ENCODE measurements around the gene HELQ.

HELQ gene

DNA sequence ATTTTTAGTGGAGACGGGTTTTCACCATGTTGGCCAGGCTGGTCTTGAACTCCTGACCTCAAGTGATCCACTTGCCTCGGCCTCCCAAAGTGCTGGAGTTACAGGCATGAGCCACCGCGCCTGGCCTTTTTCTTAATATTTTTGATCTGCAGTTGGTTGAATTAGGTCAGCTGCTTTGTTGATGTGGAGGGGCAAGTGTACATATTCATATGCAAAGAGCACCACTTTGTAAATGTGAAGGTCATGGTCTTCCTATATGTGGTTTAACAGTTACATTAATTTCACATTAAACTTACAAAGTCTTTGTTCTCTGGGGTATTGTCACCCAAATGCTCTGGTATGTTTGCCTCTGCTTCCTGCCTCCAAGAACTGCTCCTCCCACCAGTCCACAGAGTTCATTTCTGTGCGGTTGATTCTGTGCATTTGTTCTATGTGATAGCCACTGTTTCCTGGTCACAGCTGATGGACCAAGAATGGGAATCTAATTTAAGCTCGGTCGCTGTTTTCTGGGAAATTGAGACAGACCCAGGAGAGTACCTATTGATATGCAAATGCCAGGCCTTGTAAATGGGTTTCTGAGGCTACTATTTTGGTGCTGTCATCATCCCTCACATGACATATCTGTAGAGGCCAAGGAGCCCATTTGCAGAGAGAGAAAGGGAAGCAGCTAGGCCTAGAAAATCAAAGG lies 94.1 kb downstream of the HELQ start:
- peaks cover 0 to 28% (median 17%) of the 10 kb centered on the region in 4 experiments for H3K4me1 ChIP-seq (ENCODE audit: control extremely low read depth in 1 of 4, control insufficient read depth in 4 of 4, insufficient read depth in 4 of 4, low read length in 3 of 4)
- H3K27me3 ChIP-seq (replicated peaks in 2 of 5; ENCODE audit: control insufficient read depth in 4 of 5, insufficient read depth in 5 of 5, low read length in 4 of 5) = no peaks in the 10 kb centered on the region
- 97% methylated on average over 6 of the region's 7 CpGs for WGBS (ENCODE audit: insufficient coverage)
- H3K36me3 ChIP-seq (ENCODE audit: control insufficient read depth in 4 of 4, insufficient read depth in 4 of 4, low read length in 3 of 4) = no peaks in the 10 kb centered on the region
- no peak for DNase-seq
- no peak overlapping the region for H3K27ac ChIP-seq (ENCODE audit: insufficient read depth in 1 of 2, low read depth in 1 of 2, low read length in 2 of 2, poor library complexity in 1 of 2, severe bottlenecking in 2 of 2)
- no peaks in the 10 kb centered on the region for H3K9me3 ChIP-seq (ENCODE audit: control extremely low read depth in 1 of 5, control insufficient read depth in 4 of 5, insufficient read depth in 2 of 5, low read depth in 1 of 5, low read length in 4 of 5)
- ChIA-PET POLR2A (interaction anchor here (1.1 kb wide), 1 partner anchor 94 kb away, joined by 3 read pairs; the partner anchor contains the start of genes HELQ and MRPS18C), CTCF (interaction anchor here (0.6 to 3.0 kb wide), 19 partner anchors 7 to 286 kb away, joined by 3 to 15 read pairs (median 4); partner anchors contain the start of gene ABRAXAS1)
- H3K4me3 ChIP-seq (ENCODE audit: control insufficient read depth in 1 of 7, extremely low read depth in 1 of 7, insufficient read depth in 4 of 7, low read depth in 2 of 7, low read length in 6 of 7) = no peak overlapping the region

DNA sequence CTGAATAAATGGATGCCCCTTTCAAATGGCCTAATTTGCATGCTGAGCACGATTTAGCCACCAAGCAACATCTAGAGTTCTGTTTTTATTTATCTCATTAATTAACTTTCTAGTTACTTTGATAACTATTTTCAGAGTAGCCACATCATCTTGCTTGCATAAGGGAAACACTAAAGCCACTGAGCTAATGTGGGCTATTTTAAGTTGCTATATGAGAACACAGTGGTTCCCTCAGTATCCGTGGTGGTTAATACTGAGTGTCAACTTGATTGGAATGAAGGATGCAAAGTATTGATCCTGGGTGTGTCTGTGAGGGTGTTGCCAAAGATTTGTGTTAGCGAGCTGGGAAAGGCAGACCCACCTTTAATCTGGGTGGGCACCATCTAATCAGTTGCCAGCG lies 95.6 kb downstream of the HELQ start:
- no peaks in the 10 kb centered on the region for H3K9me3 ChIP-seq (ENCODE audit: control extremely low read depth in 1 of 5, control insufficient read depth in 4 of 5, insufficient read depth in 2 of 5, low read depth in 1 of 5, low read length in 4 of 5)
- CTCF ChIA-PET = interaction anchor here (1.3 to 1.9 kb wide), 5 partner anchors 9 to 40 kb away, joined by 3 to 6 read pairs (median 4); no protein-coding TSS in a partner anchor
- POLR2A ChIA-PET = no interaction called here
- H3K27me3 ChIP-seq (replicated peaks in 2 of 5; ENCODE audit: control insufficient read depth in 4 of 5, insufficient read depth in 5 of 5, low read length in 4 of 5) = no peaks in the 10 kb centered on the region
- no peak overlapping the region for H3K27ac ChIP-seq (ENCODE audit: insufficient read depth in 1 of 2, low read depth in 1 of 2, low read length in 2 of 2, poor library complexity in 1 of 2, severe bottlenecking in 2 of 2)
- no peaks in the 10 kb centered on the region for H3K36me3 ChIP-seq (ENCODE audit: control insufficient read depth in 4 of 4, insufficient read depth in 4 of 4, low read length in 3 of 4)
- 96% methylated on average over 3 of the region's 4 CpGs for WGBS (ENCODE audit: insufficient coverage)
- H3K4me1 ChIP-seq (ENCODE audit: control extremely low read depth in 1 of 4, control insufficient read depth in 4 of 4, insufficient read depth in 4 of 4, low read length in 3 of 4) = peaks cover 0 to 22% (median 13%) of the 10 kb centered on the region in 4 experiments
- DNase-seq = no peak
- no peak overlapping the region for H3K4me3 ChIP-seq (ENCODE audit: control insufficient read depth in 1 of 7, extremely low read depth in 1 of 7, insufficient read depth in 4 of 7, low read depth in 2 of 7, low read length in 6 of 7)

DNA sequence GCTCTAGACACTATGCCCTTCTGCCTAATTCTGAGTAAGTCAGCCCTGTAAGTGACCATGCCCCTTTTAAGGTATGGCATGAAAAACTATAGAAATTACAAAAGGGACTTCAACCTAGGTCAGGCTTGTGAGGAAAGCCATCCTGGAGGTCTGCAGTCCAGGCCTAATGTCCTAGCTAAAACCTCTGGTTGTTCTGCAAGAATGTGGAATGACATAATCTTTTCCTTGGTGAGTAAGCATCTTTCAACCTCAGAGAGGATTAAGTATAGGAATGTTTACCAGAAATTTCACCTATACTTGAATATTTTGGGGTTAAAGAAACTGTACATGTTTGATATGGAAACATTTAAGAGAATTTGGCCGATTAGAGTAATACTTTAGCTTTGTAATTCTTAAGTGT lies 97.2 kb downstream of the HELQ start:
- no peak for DNase-seq
- CTCF ChIA-PET = interaction anchor here (1.2 to 1.5 kb wide), 2 partner anchors 12 to 26 kb away, joined by 3 read pairs; no protein-coding TSS in a partner anchor
- POLR2A ChIA-PET = no interaction called here

More for the DNA sequence above, 97.2 kb downstream of the HELQ start:
- Histone ChIP-seq H3K27ac (ENCODE audit: insufficient read depth in 1 of 2, low read depth in 1 of 2, low read length in 2 of 2, poor library complexity in 1 of 2, severe bottlenecking in 2 of 2) (no peak overlapping the region), H3K4me3 (ENCODE audit: control insufficient read depth in 1 of 7, extremely low read depth in 1 of 7, insufficient read depth in 4 of 7, low read depth in 2 of 7, low read length in 6 of 7) (no peak overlapping the region), H3K27me3 (replicated peaks in 2 of 5; ENCODE audit: control insufficient read depth in 4 of 5, insufficient read depth in 5 of 5, low read length in 4 of 5) (no peaks in the 10 kb centered on the region), H3K36me3 (ENCODE audit: control insufficient read depth in 4 of 4, insufficient read depth in 4 of 4, low read length in 3 of 4) (no peaks in the 10 kb centered on the region), H3K4me1 (ENCODE audit: control extremely low read depth in 1 of 4, control insufficient read depth in 4 of 4, insufficient read depth in 4 of 4, low read length in 3 of 4) (peaks cover 0 to 14% (median 6%) of the 10 kb centered on the region in 4 experiments), H3K9me3 (ENCODE audit: control extremely low read depth in 1 of 5, control insufficient read depth in 4 of 5, insufficient read depth in 2 of 5, low read depth in 1 of 5, low read length in 4 of 5) (peaks cover 0 to 5% (median 0%) of the 10 kb centered on the region in 5 experiments)
- no CpG with 5 or more reads among the region's 1 CpG for WGBS (ENCODE audit: insufficient coverage)

Measured in common myeloid progenitor, CD34-positive (primary cell).